Measurements from ENCODE around the gene NECTIN2.

DNA sequence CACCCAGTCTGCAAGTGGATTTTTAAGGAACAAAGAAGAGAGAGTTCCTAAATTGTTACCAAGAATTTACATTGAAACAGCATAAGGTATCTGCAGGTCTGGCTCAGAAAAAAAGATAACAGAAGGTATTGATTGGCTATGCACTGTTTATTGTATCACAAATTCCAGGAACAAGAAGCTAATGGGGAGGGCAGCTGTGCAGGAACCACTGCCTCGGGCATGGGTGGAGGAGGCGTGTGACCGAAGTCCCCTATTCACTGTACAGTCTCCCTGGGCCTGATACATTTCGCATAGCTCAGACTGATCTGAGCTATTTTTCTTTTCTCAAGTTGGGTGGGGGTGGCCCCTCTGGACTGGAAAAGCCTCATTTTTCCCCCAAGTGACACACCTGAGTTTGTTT, 11.7 kb downstream of the NECTIN2 start:
- TF ChIP-seq, protein P1, sequence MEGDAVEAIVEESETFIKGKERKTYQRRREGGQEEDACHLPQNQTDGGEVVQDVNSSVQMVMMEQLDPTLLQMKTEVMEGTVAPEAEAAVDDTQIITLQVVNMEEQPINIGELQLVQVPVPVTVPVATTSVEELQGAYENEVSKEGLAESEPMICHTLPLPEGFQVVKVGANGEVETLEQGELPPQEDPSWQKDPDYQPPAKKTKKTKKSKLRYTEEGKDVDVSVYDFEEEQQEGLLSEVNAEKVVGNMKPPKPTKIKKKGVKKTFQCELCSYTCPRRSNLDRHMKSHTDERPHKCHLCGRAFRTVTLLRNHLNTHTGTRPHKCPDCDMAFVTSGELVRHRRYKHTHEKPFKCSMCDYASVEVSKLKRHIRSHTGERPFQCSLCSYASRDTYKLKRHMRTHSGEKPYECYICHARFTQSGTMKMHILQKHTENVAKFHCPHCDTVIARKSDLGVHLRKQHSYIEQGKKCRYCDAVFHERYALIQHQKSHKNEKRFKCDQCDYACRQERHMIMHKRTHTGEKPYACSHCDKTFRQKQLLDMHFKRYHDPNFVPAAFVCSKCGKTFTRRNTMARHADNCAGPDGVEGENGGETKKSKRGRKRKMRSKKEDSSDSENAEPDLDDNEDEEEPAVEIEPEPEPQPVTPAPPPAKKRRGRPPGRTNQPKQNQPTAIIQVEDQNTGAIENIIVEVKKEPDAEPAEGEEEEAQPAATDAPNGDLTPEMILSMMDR (IDR thresholded peaks at IDR 0.05) = no peak
- TF ChIP-seq POLR2A (IDR thresholded peaks at IDR 0.05; ENCODE audit: low read length) (no peak), ZFP36 (IDR thresholded peaks at IDR 0.05; ENCODE audit: borderline replicate concordance, partially characterized antibody) (no peak)
- TF ChIP-seq, protein P2, sequence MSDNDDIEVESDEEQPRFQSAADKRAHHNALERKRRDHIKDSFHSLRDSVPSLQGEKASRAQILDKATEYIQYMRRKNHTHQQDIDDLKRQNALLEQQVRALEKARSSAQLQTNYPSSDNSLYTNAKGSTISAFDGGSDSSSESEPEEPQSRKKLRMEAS (IDR thresholded peaks at IDR 0.05) = no peak
